HG03097 (cell line): Measurements from ENCODE around the gene MYOD1.

Source experiments
- ATAC-seq: cut with Tn5 transposase; IDR thresholded peaks from one replicate; pipeline ENCODE4 v1.9.1; 2021; ENCODE audit not compliant: unreplicated experiment, low FRiP score

MYOD1 gene

GRCh38 chr11:17748044-17748443 lies 28.7 kb downstream of the MYOD1 start:
- no peak for ATAC-seq

- no peak for ATAC-seq
These were observed 29.7 kb downstream of the MYOD1 start for GRCh38 chr11:17748761-17749721.

- no peak for ATAC-seq
These were observed 30.8 kb downstream of the MYOD1 start for GRCh38 chr11:17750013-17750800.

GRCh38 chr11:17750801-17751165 lies 31.4 kb downstream of the MYOD1 start:
- ATAC-seq: no peak

- no peak for ATAC-seq
These were observed 32.2 kb downstream of the MYOD1 start for GRCh38 chr11:17751558-17751957.

GRCh38 chr11:17752144-17752543 lies 32.8 kb downstream of the MYOD1 start:
- ATAC-seq: no peak

GRCh38 chr11:17753153-17753552 lies 33.8 kb downstream of the MYOD1 start:
- ATAC-seq: no peak

GRCh38 chr11:17753641-17754040 lies 34.3 kb downstream of the MYOD1 start:
- ATAC-seq: no peak

- no peak for ATAC-seq
These were observed 36.5 kb downstream of the MYOD1 start for GRCh38 chr11:17755891-17756290.

- peak; percentile 63 for ATAC-seq
These were observed 41.0 kb downstream of the MYOD1 start for GRCh38 chr11:17760102-17761029.

GRCh38 chr11:17762309-17762974 lies 43.1 kb downstream of the MYOD1 start:
- no peak for ATAC-seq

- ATAC-seq: no peak
These were observed 43.9 kb downstream of the MYOD1 start for GRCh38 chr11:17763244-17763643.

- no peak for ATAC-seq
These were observed 44.3 kb downstream of the MYOD1 start for GRCh38 chr11:17763703-17764102.

GRCh38 chr11:17764446-17765218 lies 45.3 kb downstream of the MYOD1 start:
- no peak for ATAC-seq

GRCh38 chr11:17765356-17766072 lies 46.1 kb downstream of the MYOD1 start:
- ATAC-seq: no peak

- ATAC-seq: no peak
These were observed 46.6 kb downstream of the MYOD1 start for GRCh38 chr11:17766073-17766359.

- no peak for ATAC-seq
These were observed 47.2 kb downstream of the MYOD1 start for GRCh38 chr11:17766590-17766989.

GRCh38 chr11:17767301-17767885 lies 48.0 kb downstream of the MYOD1 start:
- no peak for ATAC-seq
